H1 (cell line): ENCODE measurements around the gene RTL5. TPM values are rescaled to one million over a fixed set of nuclear protein-coding genes. Genes with fewer than 3 reads are reported as not detected.

Source experiments
- CTCF ChIP-seq, 3 experiments: IDR thresholded peaks; 1 replicate in 2 of 3; 2 replicates in 1 of 3; pipeline versions ENCODE4 v1.5.1 to v1.6.1; 2011; ENCODE audit warnings: low read length in 3 of 3, mild to moderate bottlenecking in 3 of 3, inconsistent platforms in 2 of 3, low read depth in 1 of 3, moderate library complexity in 1 of 3; ENCODE audit not compliant: insufficient read depth in 1 of 3; ENCODE audit errors: control extremely low read depth in 1 of 3
- HDAC6 ChIP-seq: IDR thresholded peaks from one replicate; pipeline ENCODE4 v1.7.1; 2012; ENCODE audit warnings: low read depth, mild to moderate bottlenecking, inconsistent platforms, low read length, moderate library complexity
- KDM1A ChIP-seq: fragments of 200-600, 300-600 bp; sonication (generic); IDR thresholded peaks from 2 replicates; pipeline ENCODE4 v1.7.1; 2016; ENCODE audit warnings: mild to moderate bottlenecking, low read length, borderline replicate concordance
- NRF1 ChIP-seq: IDR thresholded peaks from 2 replicates; pipeline ENCODE4 v1.6.1; 2011; ENCODE audit warnings: mild to moderate bottlenecking, low read depth, low read length, improper control_type of control experiment
- SIX5 ChIP-seq: IDR thresholded peaks from 2 replicates; pipeline ENCODE4 v1.6.1; 2011; ENCODE audit warnings: mild to moderate bottlenecking, low read depth, low read length
- SUZ12 ChIP-seq: fragments of 200-600 bp; sonication (generic); IDR thresholded peaks from 2 replicates; pipeline ENCODE4 v1.6.1; 2012; ENCODE audit warnings: mild to moderate bottlenecking, inconsistent platforms, low read length, moderate library complexity, mixed read lengths
- ZNF274 ChIP-seq: IDR thresholded peaks from 2 replicates; pipeline ENCODE4 v1.7.0; 2012; ENCODE audit warnings: low read length, borderline replicate concordance; ENCODE audit errors: extremely low read depth
- polyA plus RNA-seq, 7 experiments: library from polyadenylated mRNA; depleted of rRNA in 3 of 7; stranded (reverse) in 5 of 7; unstranded in 2 of 7; fragments of >200 nt in 5 of 7; fragments of 200-250 nt in 2 of 7; gene quantifications; 1 replicate in 5 of 7; 2 replicates in 1 of 7; 4 replicates in 1 of 7; pipeline versions ENCODE4 v1.2.1 to v1.2.3, GENCODE V29; 2011 to 2013; ENCODE audit warnings: missing spikeins in 2 of 7, mixed read lengths in 2 of 7
- total RNA-seq: library from RNA; stranded (reverse); fragmentation: NEBNext Ultra II Directional; extraction: Animal tissue kit (Norgen Biotek cat#: 25700); gene quantifications from 2 replicates; pipeline ENCODE4 v1.2.1, GENCODE V29; 2021

RTL5 gene
- total and polyA plus RNA-seq, 2 of the 8 experiments (the other 6 are each of a cell fraction or from before 2014, with no cell fraction given): 0.57 to 1.9 TPM

GRCh38 chrX:72169008-72169728, 37.5 kb upstream of the RTL5 start (continued):
- TF ChIP-seq NRF1 (no peak), SIX5 (no peak), SUZ12 (no peak), CTCF (IDR thresholded peaks at IDR 0.05; ENCODE audit: control extremely low read depth in 1 of 3, insufficient read depth in 1 of 3, low read depth in 1 of 3, low read length in 3 of 3) (no peak), ZNF274 (no peak), KDM1A (no peak), HDAC6 (no peak)
